K562 (cell line): ENCODE data around the gene ARHGAP31. TPM values are rescaled to one million over a fixed set of nuclear protein-coding genes. Genes with fewer than 3 reads are reported as not detected.

Source experiments
- ATAC-seq: fragments of 200-7000 bp; cut with Tn5 transposase; 3 replicates; pipeline ENCODE4 v1.9.1; 2020; ENCODE audit warnings: moderate library complexity
- BruUV-seq: library from RNA; stranded (reverse); fragments of 400-500 nt; replicated peaks from 2 replicates; lab custom pipeline; 2021; lab: Mats Ljungman, UMichigan
- CTCF ChIA-PET: fragments of 300-600 bp; formaldehyde crosslinking; extraction: SDS; loops from one replicate; lab custom pipeline; 2021; ENCODE audit warnings: low intra/inter-chr PET ratio; lab: Yijun Ruan, JAX
- POLR2A ChIA-PET: fragments of 300-600, 350-650 bp; sonication (Branson Sonifier 250); formaldehyde crosslinking; extraction: SDS; loops from one replicate; lab custom pipeline; 2021; ENCODE audit warnings: antibody characterized with exemption, inconsistent platforms; lab: Yijun Ruan, JAX
- DNase-seq, 4 experiments: peaks; one replicate each; pipeline versions ENCODE4 v3.0.0 to v3.0.0-alpha.2; 2011 to 2018; ENCODE audit warnings: low spot score in 3 of 4, mixed read lengths in 3 of 4; ENCODE audit errors: extremely low read depth in 1 of 4
- FAIRE-seq: peaks from 2 replicates; lab custom pipeline; 2011; peaks lifted over from hg19 to GRCh38; lab: Jason Lieb, UNC
- H2AFZ ChIP-seq: 2 replicates; pipeline ENCODE4 v1.6.0; 2011; ENCODE audit warnings: low read depth, low read length, control low read depth, inconsistent platforms
- H3K27ac ChIP-seq: fragments of 200-600 bp; 3 replicates; pipeline ENCODE4 v1.8.0; 2011; ENCODE audit warnings: low read depth, mild to moderate bottlenecking, control low read depth, inconsistent platforms, low read length, moderate library complexity, mixed read lengths; ENCODE audit errors: extremely low read depth
- H3K27me3 ChIP-seq, 2 experiments: fragments of 300-600 bp in 1 of 2; 2 replicates in 1 of 2; 3 replicates in 1 of 2; pipeline versions ENCODE4 v1.6.0 to v1.8.0; 2011; ENCODE audit warnings: inconsistent platforms in 2 of 2, low read length in 2 of 2, mild to moderate bottlenecking in 1 of 2, mixed read lengths in 1 of 2, moderate library complexity in 1 of 2; ENCODE audit not compliant: control insufficient read depth in 2 of 2, insufficient read depth in 2 of 2
- H3K36me3 ChIP-seq: fragments of 300-600 bp; 3 replicates; pipeline ENCODE4 v1.8.0; 2011; ENCODE audit warnings: mild to moderate bottlenecking, low read length, inconsistent platforms; ENCODE audit not compliant: control insufficient read depth, insufficient read depth
- H3K4me1 ChIP-seq, 2 experiments: fragments of 200-600 bp in 1 of 2; replicated peaks in 1 of 2; 2 replicates in 1 of 2; 3 replicates in 1 of 2; pipeline versions ENCODE4 v1.5.1 to v1.8.0; 2011; ENCODE audit warnings: inconsistent platforms in 2 of 2, low read length in 2 of 2, mild to moderate bottlenecking in 1 of 2, mixed read lengths in 1 of 2, moderate library complexity in 1 of 2; ENCODE audit not compliant: control insufficient read depth in 2 of 2, insufficient read depth in 2 of 2
- H3K4me2 ChIP-seq: 2 replicates; pipeline ENCODE4 v1.6.1; 2011; ENCODE audit warnings: low read length, control low read depth, inconsistent platforms, mixed read lengths; ENCODE audit not compliant: insufficient read depth
- H3K4me3 ChIP-seq: fragments of 200-600 bp; sonication (generic), shearing (Covaris generic); 2 replicates; pipeline ENCODE4 v1.5.1; 2016; ENCODE audit warnings: control low read depth, inconsistent platforms
- H3K79me2 ChIP-seq: fragments of 200-600 bp; 3 replicates; pipeline ENCODE4 v1.8.0; 2011; ENCODE audit warnings: low read length, inconsistent platforms; ENCODE audit not compliant: control insufficient read depth, insufficient read depth
- H3K9ac ChIP-seq, 2 experiments: 2 replicates each; pipeline versions ENCODE4 v1.6.0 to v1.6.1; 2011; ENCODE audit warnings: low read depth in 2 of 2, low read length in 2 of 2, control low read depth in 1 of 2, inconsistent platforms in 1 of 2, mild to moderate bottlenecking in 1 of 2, mixed read lengths in 1 of 2; ENCODE audit not compliant: insufficient read depth in 1 of 2
- H3K9me1 ChIP-seq: one replicate; pipeline ENCODE4 v1.6.0; 2011; ENCODE audit warnings: inconsistent platforms, mild to moderate bottlenecking, low read length, moderate library complexity; ENCODE audit not compliant: control insufficient read depth, insufficient read depth
- H3K9me3 ChIP-seq: replicated peaks from 2 replicates; pipeline ENCODE4 v1.5.1; 2011; ENCODE audit warnings: low read depth, low read length, inconsistent platforms; ENCODE audit not compliant: control insufficient read depth, insufficient read depth
- H4K20me1 ChIP-seq: replicated peaks from 2 replicates; pipeline ENCODE4 v1.6.1; 2011; ENCODE audit warnings: low read length, inconsistent platforms, mixed read lengths; ENCODE audit not compliant: control insufficient read depth, insufficient read depth
- ARID1B ChIP-seq: fragments of 450-650 bp; IDR thresholded peaks from 2 replicates; pipeline ENCODE4 v1.6.1; 2016; ENCODE audit warnings: antibody characterized with exemption, mild to moderate bottlenecking, inconsistent platforms
- CREM ChIP-seq: IDR thresholded peaks from 2 replicates; pipeline ENCODE4 v1.6.1; 2014; ENCODE audit warnings: antibody characterized with exemption, low read depth
- ETV1 ChIP-seq: fragments of 450-650 bp; conservative IDR thresholded peaks from 2 replicates; pipeline ENCODE4 v1.6.1; 2016; ENCODE audit warnings: missing genetic modification characterization, control low read depth, low read depth, missing compliant biosample characterization
- GATA2 ChIP-seq: sonication (generic); formaldehyde crosslinking; IDR thresholded peaks from 2 replicates; pipeline ENCODE4 v1.4.0; 2020; ENCODE audit warnings: mild to moderate bottlenecking, missing genetic modification reagents
- GTF2A2 ChIP-seq: IDR thresholded peaks from 2 replicates; pipeline ENCODE4 v1.6.1; 2016; ENCODE audit warnings: mild to moderate bottlenecking, missing genetic modification characterization, missing compliant biosample characterization
- KLF16 ChIP-seq: IDR thresholded peaks from 2 replicates; pipeline ENCODE4 v1.6.1; 2016; ENCODE audit warnings: antibody characterized with exemption
- MCM3 ChIP-seq: fragments of 450-650 bp; IDR thresholded peaks from 2 replicates; pipeline ENCODE4 v1.6.1; 2016
- MCM5 ChIP-seq: fragments of 450-650 bp; IDR thresholded peaks from 2 replicates; pipeline ENCODE4 v1.6.1; 2016; ENCODE audit warnings: low read depth
- MEIS2 ChIP-seq: fragments of 450-650 bp; IDR thresholded peaks from 2 replicates; pipeline ENCODE4 v1.6.1; 2014; ENCODE audit warnings: mild to moderate bottlenecking; ENCODE audit not compliant: partially characterized antibody
- STAG1 ChIP-seq: sonication (generic); formaldehyde crosslinking; IDR thresholded peaks from 2 replicates; pipeline ENCODE4 v1.5.0; 2020; ENCODE audit warnings: missing genetic modification reagents, borderline replicate concordance
- ZNF518B ChIP-seq: fragments of 250-450 bp; sonication (Bioruptor Pico); IDR thresholded peaks from 2 replicates; pipeline ENCODE4 v1.5.0; 2021; ENCODE audit warnings: mild to moderate bottlenecking, moderate library complexity
- WGBS: fragments of 100-300 bp; shearing (Covaris generic); methylation state at CpG from one replicate; pipeline ENCODE4 v1.1.6; 2016; ENCODE audit warnings: low coverage, mixed read lengths; ENCODE audit not compliant: insufficient coverage; ENCODE audit errors: missing lambda C conversion rate; 5-methylcytosine and 5-hydroxymethylcytosine counted together
- in situ Hi-C: fragments of 300-500 bp; cut with MboI; formaldehyde crosslinking; loops from 4 replicates; pipeline ENCODE4 v1.15.0; 2018; ENCODE audit warnings: inconsistent platforms, mixed read lengths
- intact Hi-C: fragments of 100-400 bp; cut with micrococcal nuclease; formaldehyde crosslinking; loops from 2 replicates; pipeline ENCODE4 v1.14.2; 2022
- polyA plus RNA-seq, 8 experiments: library from polyadenylated mRNA; depleted of rRNA in 4 of 8; stranded (reverse) in 5 of 8; unstranded in 3 of 8; fragments of >200 nt; fragmentation: Nextera tagmentation in 2 of 8; fragmentation: Illumina TruSeq in 1 of 8; extraction: Ambion mirVana in 2 of 8; extraction: Trizol in 1 of 8; gene quantifications; 2 replicates each; pipeline versions ENCODE4 v1.2.1 to v1.2.3, GENCODE V29; 2011 to 2014; ENCODE audit warnings: inconsistent platforms in 1 of 8, missing spikeins in 1 of 8
- total RNA-seq, 7 experiments: library from RNA; depleted of rRNA in 6 of 7; stranded (reverse); fragments of >200 nt in 6 of 7; fragmentation: Illumina TruSeq in 2 of 7; extraction: Trizol in 2 of 7; gene quantifications; 2 replicates each; pipeline versions ENCODE4 v1.2.1 to v1.2.3, GENCODE V29; 2011 to 2021; ENCODE audit warnings: low replicate concordance in 1 of 7
- TF ChIP-seq, protein P1 (sequence below), 2 experiments: fragments of 450-650 bp in 1 of 2; sonication (generic) in 1 of 2; formaldehyde crosslinking in 1 of 2; IDR thresholded peaks in 1 of 2; conservative IDR thresholded peaks in 1 of 2; 2 replicates each; pipeline versions ENCODE4 v1.6.1 to v1.8.1; 2016 to 2023; ENCODE audit warnings: mild to moderate bottlenecking in 2 of 2, moderate library complexity in 2 of 2, inconsistent platforms in 1 of 2, missing genetic modification reagents in 1 of 2

The ARHGAP31 gene
- total and polyA plus RNA-seq, 9 of the 15 experiments (the other 6 are each of a cell fraction or from before 2014, with no cell fraction given), result under 0.01 to 0.13 (median 0.06) TPM; not detected in 5

GRCh38 chr3:119311081-119311925 is 17.1 kb downstream of the ARHGAP31 start (continued):
- TF ChIP-seq ETV1, result 0 out of 2 replicates have a peak, but pooled peaks have one; percentile 11
- TF ChIP-seq ARID1B, result peak; percentile 42; the same call in 1 of the 2 replicates
- TF ChIP-seq, protein P1, sequence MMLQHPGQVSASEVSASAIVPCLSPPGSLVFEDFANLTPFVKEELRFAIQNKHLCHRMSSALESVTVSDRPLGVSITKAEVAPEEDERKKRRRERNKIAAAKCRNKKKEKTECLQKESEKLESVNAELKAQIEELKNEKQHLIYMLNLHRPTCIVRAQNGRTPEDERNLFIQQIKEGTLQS (IDR thresholded peaks at IDR 0.05), result peak; percentile 79
- TF ChIP-seq, protein P1 (CRISPR knock-in tag; conservative IDR thresholded peaks at IDR 0.05), result no peak
- no peak for TF ChIP-seq GATA2 (CRISPR knock-in tag)
- no peak for TF ChIP-seq KLF16
- peak; percentile 26 for TF ChIP-seq MEIS2
- no peak for TF ChIP-seq STAG1 (CRISPR knock-in tag)
- TF ChIP-seq CREM, result 0 out of 2 replicates have a peak, but pooled peaks have one; percentile 11
- TF ChIP-seq MCM5, result no peak

GRCh38 chr3:119313461-119313860 is 19.3 kb downstream of the ARHGAP31 start:
- CTCF ChIA-PET, result no interaction called here
- WGBS, result 4% methylated on average over 2 of the region's 3 CpGs
- DNase-seq (no peak), FAIRE-seq (no peak), ATAC-seq (no peak)
- no peaks in the 10 kb centered on the region for H4K20me1 ChIP-seq
- no peak overlapping the region for H3K9ac ChIP-seq
- POLR2A ChIA-PET, result interaction anchor here (2.0 kb wide), 1 partner anchor 13 kb away, joined by 4 read pairs; no protein-coding TSS in a partner anchor
- no peak overlapping the region for H3K4me3 ChIP-seq
- no peak overlapping the region for H2AFZ ChIP-seq
- TF ChIP-seq MCM3 (no peak), GTF2A2 (tag) (no peak), ZNF518B (CRISPR knock-in tag) (no peak)
- BruUV-seq, result no TSS peak
- H3K79me2 ChIP-seq, result no peaks in the 10 kb centered on the region
- H3K27me3 ChIP-seq, result peaks cover 0 to 18% of the 10 kb centered on the region in 2 experiments; a peak in 3 of 5 replicates
- in situ Hi-C loops, result no loop called here
- no peaks in the 10 kb centered on the region for H3K9me3 ChIP-seq
- H3K27ac ChIP-seq, result no peak overlapping the region
- peaks cover 0 to 3% of the 10 kb centered on the region in 2 experiments; a peak in 2 of 5 replicates for H3K4me1 ChIP-seq
- intact Hi-C loops, result no loop called here
- H3K36me3 ChIP-seq, result no peaks in the 10 kb centered on the region
- H3K4me2 ChIP-seq, result no peak overlapping the region
- no peaks in the 10 kb centered on the region for H3K9me1 ChIP-seq
